ENCODE results near the gene GRK3. TPM values are rescaled to one million over a fixed set of nuclear protein-coding genes. Genes with fewer than 3 reads are reported as not detected.
"Not testable (repeated sequence)": the region's sequence is repeated elsewhere in the genome, so short reads cannot be mapped to it uniquely, and the experiment has no call there.

Gene GRK3
- total RNA-seq, 3 donors from 2014 or later: 14.4 to 49.1 (median 16.7) TPM

DNA sequence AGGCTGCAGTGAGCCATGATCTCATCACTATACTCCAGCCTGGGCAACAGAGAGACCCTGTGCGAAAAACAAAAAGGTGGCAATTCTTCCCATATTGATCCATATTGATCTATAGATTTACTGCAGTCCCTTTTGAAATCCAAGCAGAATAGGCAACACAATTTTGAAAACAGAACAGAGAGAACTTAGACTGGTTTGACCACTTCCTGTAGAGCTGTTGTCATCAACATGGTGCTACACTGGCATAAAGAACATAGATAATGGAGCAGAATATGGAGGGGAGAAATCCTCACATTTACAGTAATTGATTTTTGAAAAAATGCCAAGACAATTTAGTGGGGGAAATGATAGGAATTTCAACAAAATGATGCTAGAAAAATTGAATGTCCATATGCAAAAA lies 34.1 kb downstream of the GRK3 start:
- H3K4me1 ChIP-seq: no peaks in the 10 kb centered on the region
- TF ChIP-seq POLR2AphosphoS5 (IDR thresholded peaks at IDR 0.05) (no peak), POLR2A (IDR thresholded peaks at IDR 0.05) (no peak)
- TF ChIP-seq, protein P1, sequence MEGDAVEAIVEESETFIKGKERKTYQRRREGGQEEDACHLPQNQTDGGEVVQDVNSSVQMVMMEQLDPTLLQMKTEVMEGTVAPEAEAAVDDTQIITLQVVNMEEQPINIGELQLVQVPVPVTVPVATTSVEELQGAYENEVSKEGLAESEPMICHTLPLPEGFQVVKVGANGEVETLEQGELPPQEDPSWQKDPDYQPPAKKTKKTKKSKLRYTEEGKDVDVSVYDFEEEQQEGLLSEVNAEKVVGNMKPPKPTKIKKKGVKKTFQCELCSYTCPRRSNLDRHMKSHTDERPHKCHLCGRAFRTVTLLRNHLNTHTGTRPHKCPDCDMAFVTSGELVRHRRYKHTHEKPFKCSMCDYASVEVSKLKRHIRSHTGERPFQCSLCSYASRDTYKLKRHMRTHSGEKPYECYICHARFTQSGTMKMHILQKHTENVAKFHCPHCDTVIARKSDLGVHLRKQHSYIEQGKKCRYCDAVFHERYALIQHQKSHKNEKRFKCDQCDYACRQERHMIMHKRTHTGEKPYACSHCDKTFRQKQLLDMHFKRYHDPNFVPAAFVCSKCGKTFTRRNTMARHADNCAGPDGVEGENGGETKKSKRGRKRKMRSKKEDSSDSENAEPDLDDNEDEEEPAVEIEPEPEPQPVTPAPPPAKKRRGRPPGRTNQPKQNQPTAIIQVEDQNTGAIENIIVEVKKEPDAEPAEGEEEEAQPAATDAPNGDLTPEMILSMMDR (IDR thresholded peaks at IDR 0.05): no peak

DNA sequence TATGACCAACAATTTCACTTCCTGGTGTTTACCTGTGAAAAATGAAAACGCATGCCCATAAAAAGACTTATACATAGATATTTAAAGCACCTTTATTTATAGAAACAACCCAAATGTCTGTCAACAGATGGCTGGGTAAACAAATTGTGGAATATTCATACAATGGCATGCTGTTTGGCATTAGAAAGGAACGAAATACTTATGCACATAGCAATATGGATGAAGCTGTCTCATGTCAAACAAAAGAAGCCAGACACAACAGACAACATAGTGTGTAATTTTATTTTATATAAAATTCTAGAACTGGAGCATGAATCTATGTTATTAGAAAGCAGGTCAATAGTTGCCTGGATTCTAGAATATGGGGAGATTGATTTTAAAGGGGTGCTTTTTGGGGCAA lies 38.0 kb downstream of the GRK3 start:
- Histone ChIP-seq H3K27ac (no peak overlapping the region), H3K36me3 (no peaks in the 10 kb centered on the region), H3K9me3 (no peaks in the 10 kb centered on the region), H3K27me3 (no peaks in the 10 kb centered on the region), H3K4me3 (no peak overlapping the region), H3K4me1 (no peaks in the 10 kb centered on the region)
- intact Hi-C loops (cut with DNase I; ENCODE audit: low total_unique reads): no loop called here
- DNase-seq (ENCODE audit: low spot score in 2 of 2): no peak
- TF ChIP-seq, protein P1 (IDR thresholded peaks at IDR 0.05): no peak
- TF ChIP-seq POLR2AphosphoS5 (IDR thresholded peaks at IDR 0.05) (no peak), POLR2A (IDR thresholded peaks at IDR 0.05) (no peak)

More for the DNA sequence above, 34.1 kb downstream of the GRK3 start:
- Histone ChIP-seq H3K27me3 (no peaks in the 10 kb centered on the region), H3K4me3 (no peak overlapping the region), H3K27ac (no peak overlapping the region), H3K36me3 (no peaks in the 10 kb centered on the region), H3K9me3 (peaks cover 0 to 3% of the 10 kb centered on the region in 2 donors)
- DNase-seq (ENCODE audit: low spot score in 2 of 2): no peak
- intact Hi-C loops (cut with DNase I; ENCODE audit: low total_unique reads): no loop called here

DNA sequence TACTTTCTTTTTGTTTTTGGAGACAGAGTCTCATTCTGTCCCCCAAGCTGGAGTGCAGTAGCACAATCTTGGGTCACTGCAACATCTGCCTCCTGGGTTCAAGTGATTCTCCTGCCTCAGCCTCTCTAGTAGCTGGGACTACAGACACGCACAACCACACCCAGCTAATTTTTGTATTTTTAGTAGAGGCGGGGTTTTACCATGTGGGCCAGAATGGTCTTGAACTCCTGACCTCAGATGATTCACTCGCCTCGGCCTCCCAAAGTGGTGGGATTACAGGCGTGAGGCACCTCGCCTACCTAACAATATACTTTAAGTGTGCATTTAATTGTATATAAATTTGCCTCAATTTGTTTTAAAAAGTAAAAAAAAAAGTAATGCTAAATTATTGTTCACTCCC lies 38.4 kb downstream of the GRK3 start:
- H3K4me1 ChIP-seq: no peaks in the 10 kb centered on the region
- DNase-seq (ENCODE audit: low spot score in 2 of 2): no peak
- no peak overlapping the region for H3K27ac ChIP-seq
- no peak overlapping the region for H3K4me3 ChIP-seq
- no peaks in the 10 kb centered on the region for H3K36me3 ChIP-seq
- H3K27me3 ChIP-seq: no peaks in the 10 kb centered on the region
- H3K9me3 ChIP-seq: no peaks in the 10 kb centered on the region
- TF ChIP-seq POLR2AphosphoS5 (IDR thresholded peaks at IDR 0.05) (no peak), POLR2A (IDR thresholded peaks at IDR 0.05) (no peak)
- intact Hi-C loops (cut with DNase I; ENCODE audit: low total_unique reads): no loop called here

DNA sequence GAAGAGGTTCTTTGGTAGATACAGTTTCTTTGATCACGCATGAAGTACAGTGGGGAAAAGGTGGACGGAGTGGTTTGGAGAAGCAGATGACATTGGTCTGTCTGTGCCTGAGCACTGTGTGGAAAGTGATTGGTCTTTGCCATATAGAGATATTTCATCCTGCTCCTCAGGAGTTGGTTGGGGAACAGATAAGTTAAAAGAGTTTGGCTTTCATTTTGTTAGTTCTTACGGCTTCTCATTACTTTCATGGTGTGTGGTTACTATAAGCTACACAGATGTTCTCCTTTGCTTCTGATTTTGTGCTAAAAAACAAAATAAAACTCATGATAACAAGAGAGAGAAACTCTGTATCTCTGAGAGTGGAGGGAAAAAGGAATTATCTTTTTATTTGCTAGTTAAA lies 40.7 kb downstream of the GRK3 start:
- H3K4me3 ChIP-seq; H3K4me1 ChIP-seq; DNase-seq (ENCODE audit: low spot score in 2 of 2); H3K27me3 ChIP-seq; H3K9me3 ChIP-seq; H3K27ac ChIP-seq; intact Hi-C loops (cut with DNase I; ENCODE audit: low total_unique reads); H3K36me3 ChIP-seq: not testable (repeated sequence)

DNA sequence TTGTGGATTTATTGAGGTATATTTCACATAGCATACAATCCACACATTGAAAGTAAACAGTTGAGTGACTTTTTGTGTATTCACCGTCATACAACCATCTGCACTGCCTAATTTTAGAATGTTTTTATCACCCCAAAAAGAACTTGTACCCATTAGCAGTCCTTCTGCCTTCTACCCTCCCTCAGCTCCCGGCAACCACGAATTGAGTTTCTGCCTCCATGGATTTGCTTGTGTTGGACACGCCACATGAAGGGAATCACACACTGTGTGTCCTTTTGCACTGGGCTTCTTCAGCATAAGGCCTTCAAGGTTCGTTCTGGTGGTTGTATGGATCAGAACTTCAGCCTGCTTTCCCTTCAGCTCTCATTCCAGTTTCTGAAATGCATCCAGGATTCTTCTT lies 41.1 kb downstream of the GRK3 start:
- intact Hi-C loops (cut with DNase I; ENCODE audit: low total_unique reads); DNase-seq (ENCODE audit: low spot score in 2 of 2); H3K36me3 ChIP-seq; H3K4me1 ChIP-seq; H3K9me3 ChIP-seq; H3K4me3 ChIP-seq; H3K27me3 ChIP-seq; H3K27ac ChIP-seq: not testable (repeated sequence)

DNA sequence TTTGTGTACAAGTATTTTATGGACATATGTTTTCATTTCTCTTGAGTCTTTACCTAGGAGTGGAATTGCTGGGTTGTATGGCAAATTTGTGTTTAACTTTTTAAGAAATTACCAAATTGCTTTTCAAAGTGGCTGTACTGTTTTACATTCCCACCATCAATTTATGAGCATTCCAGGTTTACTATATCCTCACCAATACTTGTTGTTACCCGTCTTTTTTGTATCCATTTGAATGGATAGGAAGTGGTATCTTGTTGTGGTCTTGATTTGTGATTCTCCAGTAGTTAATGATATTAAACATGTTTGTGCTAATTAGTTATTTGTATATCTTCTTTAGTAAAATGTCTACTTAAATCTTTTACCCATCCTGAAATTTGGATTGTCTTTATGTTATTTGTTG lies 46.8 kb downstream of the GRK3 start:
- H3K4me3 ChIP-seq; intact Hi-C loops (cut with DNase I; ENCODE audit: low total_unique reads); DNase-seq (ENCODE audit: low spot score in 2 of 2); H3K9me3 ChIP-seq; H3K27me3 ChIP-seq; H3K27ac ChIP-seq; H3K36me3 ChIP-seq; H3K4me1 ChIP-seq: not testable (repeated sequence)

DNA sequence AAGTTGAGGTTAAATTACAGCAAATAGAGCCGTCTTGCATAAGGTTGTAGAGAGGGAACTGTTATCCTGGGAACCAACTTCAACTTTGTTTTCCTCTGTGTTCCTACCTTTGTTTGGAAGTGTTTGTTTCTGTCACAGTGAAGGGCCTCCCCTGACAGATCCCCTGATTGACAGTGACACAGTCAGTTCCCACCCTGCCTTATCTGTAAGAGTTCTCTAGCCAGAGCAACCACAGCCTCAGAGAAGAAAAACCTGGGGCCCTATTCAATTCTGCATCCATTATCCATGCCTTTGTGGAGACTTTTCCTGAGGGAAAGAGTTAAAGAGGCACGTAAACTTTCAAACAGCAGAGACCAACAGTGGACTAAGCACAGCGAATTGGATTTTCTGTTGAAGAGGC lies 48.7 kb downstream of the GRK3 start:
- H3K27ac ChIP-seq, H3K4me1 ChIP-seq: not testable (repeated sequence)

DNA sequence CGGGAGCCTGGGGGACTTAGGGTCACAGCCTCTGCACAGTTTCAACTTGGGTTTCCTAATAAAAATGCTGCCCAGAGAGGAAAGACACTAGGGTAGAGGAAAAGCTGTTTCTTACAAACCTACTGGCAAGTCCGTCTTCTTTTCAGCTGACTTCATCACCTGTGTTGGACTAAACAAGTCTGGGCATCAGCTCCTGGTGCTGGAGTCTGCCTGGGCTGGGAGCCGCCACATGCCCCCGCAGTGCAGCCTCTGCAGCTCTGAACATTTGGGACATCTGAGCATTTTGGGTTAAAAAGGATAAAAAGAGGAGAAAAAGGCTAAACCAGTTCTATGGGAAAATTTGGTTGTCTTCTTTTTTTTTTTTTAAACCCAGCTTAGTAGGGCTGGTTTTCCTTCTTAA lies 49.1 kb downstream of the GRK3 start:
- H3K4me3 ChIP-seq; H3K4me1 ChIP-seq; DNase-seq (ENCODE audit: low spot score in 2 of 2); H3K36me3 ChIP-seq; H3K27me3 ChIP-seq; H3K27ac ChIP-seq; H3K9me3 ChIP-seq; intact Hi-C loops (cut with DNase I; ENCODE audit: low total_unique reads): not testable (repeated sequence)

More for the DNA sequence above, 48.7 kb downstream of the GRK3 start:
- intact Hi-C loops (cut with DNase I; ENCODE audit: low total_unique reads); H3K4me3 ChIP-seq; H3K36me3 ChIP-seq; H3K9me3 ChIP-seq; H3K27me3 ChIP-seq; DNase-seq (ENCODE audit: low spot score in 2 of 2): not testable (repeated sequence)

DNA sequence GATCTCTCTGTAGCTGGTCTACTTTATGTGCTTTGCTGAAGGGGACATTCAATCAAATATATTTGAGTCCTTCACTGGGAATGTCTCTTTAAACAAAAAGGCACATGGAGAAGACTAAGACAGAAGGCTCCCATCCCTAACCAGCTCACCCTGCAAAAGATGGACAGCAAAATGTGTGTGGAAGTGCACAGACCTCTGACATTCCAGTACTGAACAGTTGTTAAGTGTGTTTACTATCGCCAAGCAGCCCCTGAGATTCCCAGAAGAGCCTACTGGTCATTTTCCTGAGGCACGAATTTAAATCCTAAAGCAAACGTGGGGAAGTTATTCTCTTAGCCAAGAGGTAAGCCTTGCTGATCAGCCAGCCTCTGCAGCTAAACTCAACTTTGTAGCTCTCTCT lies 50.3 kb downstream of the GRK3 start:
- intact Hi-C loops (cut with DNase I; ENCODE audit: low total_unique reads); H3K36me3 ChIP-seq; H3K27me3 ChIP-seq; H3K4me3 ChIP-seq; H3K27ac ChIP-seq; H3K4me1 ChIP-seq; H3K9me3 ChIP-seq; DNase-seq (ENCODE audit: low spot score in 2 of 2): not testable (repeated sequence)
